GM12864 (cell line): ENCODE data around the gene PCP4.

ENCODE experiments used
- DNase-seq: peaks from one replicate; pipeline ENCODE4 v3.0.0-alpha.2; 2011; ENCODE audit warnings: low read depth
- H3K4me3 ChIP-seq: 2 replicates; pipeline ENCODE4 v1.5.1; 2011; ENCODE audit warnings: mild to moderate bottlenecking, low read depth, low read length, control low read depth
- CTCF ChIP-seq: IDR thresholded peaks from 2 replicates; pipeline ENCODE4 v1.5.1; 2011; ENCODE audit warnings: low read depth, mild to moderate bottlenecking, moderate library complexity, low read length, control low read depth, inconsistent platforms; ENCODE audit errors: missing control alignments

The PCP4 gene

GRCh38 chr21:39966786-39967185, 99.5 kb downstream of the PCP4 start:
- no peak for DNase-seq
- no peak for TF ChIP-seq CTCF
- no peak overlapping the region for H3K4me3 ChIP-seq

- DNase-seq, result no peak
- H3K4me3 ChIP-seq, result no peak overlapping the region
- TF ChIP-seq CTCF, result no peak
Observed at GRCh38 chr21:39968010-39968409, 100.8 kb downstream of the PCP4 start.

- DNase-seq, result no peak
- no peak for TF ChIP-seq CTCF
- no peak overlapping the region for H3K4me3 ChIP-seq
Observed at GRCh38 chr21:39969691-39970364, 102.6 kb downstream of the PCP4 start.

GRCh38 chr21:39971956-39972355, 104.7 kb downstream of the PCP4 start:
- no peak overlapping the region for H3K4me3 ChIP-seq
- TF ChIP-seq CTCF, result no peak
- DNase-seq, result no peak

- H3K4me3 ChIP-seq, result no peak overlapping the region
- TF ChIP-seq CTCF, result no peak
- DNase-seq, result no peak
Observed at GRCh38 chr21:39972471-39972870, 105.2 kb downstream of the PCP4 start.

GRCh38 chr21:39972976-39973770, 105.9 kb downstream of the PCP4 start:
- TF ChIP-seq CTCF, result no peak
- no peak overlapping the region for H3K4me3 ChIP-seq
- no peak for DNase-seq

GRCh38 chr21:39976800-39977199, 109.6 kb downstream of the PCP4 start:
- no peak for TF ChIP-seq CTCF
- DNase-seq, result no peak
- H3K4me3 ChIP-seq, result no peak overlapping the region
